ENCODE results near the gene HNF4A.

- TF ChIP-seq CTCF (conservative IDR thresholded peaks at IDR 0.05; ENCODE audit: low read length) (no peak), EZH2phosphoT487 (IDR thresholded peaks at IDR 0.05; ENCODE audit: borderline replicate concordance, low read depth, low read length) (no peak)
Measured at GRCh38 chr20:44411757-44412401, 56.4 kb downstream of the HNF4A start.

Data from OCI-LY7 (cell line).